BE2C (cell line): ENCODE measurements around the gene LMX1A.

Source experiments
- DNase-seq: peaks from one replicate; pipeline ENCODE4 v3.0.0-alpha.2; 2020
- H3K27me3 ChIP-seq: fragments of 250-450 bp; sonication (Bioruptor Pico); 2 replicates; pipeline ENCODE4 v1.5.1; 2020; ENCODE audit warnings: mild to moderate bottlenecking
- H3K36me3 ChIP-seq: fragments of 250-450 bp; sonication (Bioruptor Pico); 2 replicates; pipeline ENCODE4 v1.5.1; 2020; ENCODE audit warnings: mild to moderate bottlenecking
- H3K4me1 ChIP-seq: fragments of 250-450 bp; sonication (Bioruptor Pico); 2 replicates; pipeline ENCODE4 v1.5.1; 2020
- H3K4me3 ChIP-seq: 2 replicates; pipeline ENCODE4 v1.5.1; 2011; ENCODE audit warnings: low read depth, low read length
- H3K9me3 ChIP-seq: fragments of 250-450 bp; sonication (Bioruptor Pico); 2 replicates; pipeline ENCODE4 v1.5.1; 2020
- TF ChIP-seq, protein P1 (sequence below): IDR thresholded peaks from 2 replicates; pipeline ENCODE4 v1.5.1; 2012; ENCODE audit warnings: mild to moderate bottlenecking, low read depth, low read length

LMX1A gene

DNA sequence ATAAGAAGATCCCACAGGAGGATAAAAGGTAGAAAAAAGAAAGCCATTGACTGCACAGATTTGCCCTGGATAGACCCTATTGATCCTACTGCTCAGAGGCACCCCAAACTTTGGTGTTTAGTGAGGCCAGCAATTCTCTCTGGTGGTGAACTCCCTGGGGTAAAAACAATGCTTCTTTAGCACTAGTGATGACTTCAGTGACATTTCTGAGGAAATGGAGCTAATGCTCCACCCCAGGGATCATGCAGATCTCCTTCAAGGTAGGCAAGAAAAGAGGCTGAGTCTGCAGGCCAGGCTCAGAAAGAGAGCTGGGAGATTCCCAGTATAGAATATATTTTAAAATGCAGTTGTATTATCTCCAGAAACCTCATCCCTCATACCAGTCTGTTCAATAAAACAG is 140.3 kb downstream of the LMX1A start:
- no peaks in the 10 kb centered on the region for H3K4me1 ChIP-seq
- H3K36me3 ChIP-seq = no peaks in the 10 kb centered on the region
- TF ChIP-seq, protein P1, sequence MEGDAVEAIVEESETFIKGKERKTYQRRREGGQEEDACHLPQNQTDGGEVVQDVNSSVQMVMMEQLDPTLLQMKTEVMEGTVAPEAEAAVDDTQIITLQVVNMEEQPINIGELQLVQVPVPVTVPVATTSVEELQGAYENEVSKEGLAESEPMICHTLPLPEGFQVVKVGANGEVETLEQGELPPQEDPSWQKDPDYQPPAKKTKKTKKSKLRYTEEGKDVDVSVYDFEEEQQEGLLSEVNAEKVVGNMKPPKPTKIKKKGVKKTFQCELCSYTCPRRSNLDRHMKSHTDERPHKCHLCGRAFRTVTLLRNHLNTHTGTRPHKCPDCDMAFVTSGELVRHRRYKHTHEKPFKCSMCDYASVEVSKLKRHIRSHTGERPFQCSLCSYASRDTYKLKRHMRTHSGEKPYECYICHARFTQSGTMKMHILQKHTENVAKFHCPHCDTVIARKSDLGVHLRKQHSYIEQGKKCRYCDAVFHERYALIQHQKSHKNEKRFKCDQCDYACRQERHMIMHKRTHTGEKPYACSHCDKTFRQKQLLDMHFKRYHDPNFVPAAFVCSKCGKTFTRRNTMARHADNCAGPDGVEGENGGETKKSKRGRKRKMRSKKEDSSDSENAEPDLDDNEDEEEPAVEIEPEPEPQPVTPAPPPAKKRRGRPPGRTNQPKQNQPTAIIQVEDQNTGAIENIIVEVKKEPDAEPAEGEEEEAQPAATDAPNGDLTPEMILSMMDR = no peak
- no peak for DNase-seq
- H3K27me3 ChIP-seq = no peaks in the 10 kb centered on the region
- H3K4me3 ChIP-seq = no peak overlapping the region
- no peaks in the 10 kb centered on the region for H3K9me3 ChIP-seq

DNA sequence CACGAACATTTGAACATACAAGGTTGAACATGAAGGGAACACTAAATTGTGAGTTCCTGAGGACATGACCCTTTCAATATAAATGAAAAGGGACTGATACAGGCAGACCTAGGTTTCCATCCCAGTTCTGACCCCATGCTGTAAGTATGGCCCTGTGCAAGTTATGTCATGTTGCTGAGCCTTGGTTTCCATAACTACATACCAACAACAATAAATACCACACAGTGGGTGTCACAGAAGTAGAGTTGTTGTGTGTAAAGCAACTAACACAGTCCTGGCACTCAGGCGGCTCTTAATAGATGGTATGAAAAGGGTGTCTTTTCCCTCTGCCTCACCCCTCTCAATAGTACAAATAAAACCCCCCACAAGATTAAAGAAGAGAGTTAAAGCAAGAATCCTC is 140.8 kb downstream of the LMX1A start:
- Histone ChIP-seq H3K27me3 (no peaks in the 10 kb centered on the region), H3K4me3 (no peak overlapping the region), H3K4me1 (no peaks in the 10 kb centered on the region), H3K36me3 (no peaks in the 10 kb centered on the region), H3K9me3 (no peaks in the 10 kb centered on the region)
- TF ChIP-seq, protein P1 = no peak
- DNase-seq = no peak

- H3K27me3 ChIP-seq = no peaks in the 10 kb centered on the region
- no peaks in the 10 kb centered on the region for H3K36me3 ChIP-seq
- no peaks in the 10 kb centered on the region for H3K4me1 ChIP-seq
- no peak overlapping the region for H3K4me3 ChIP-seq
- no peak for DNase-seq
- TF ChIP-seq, protein P1 = no peak
- H3K9me3 ChIP-seq = no peaks in the 10 kb centered on the region
These were observed 144.3 kb downstream of the LMX1A start for GRCh38 chr1:165212229-165212628.

DNA sequence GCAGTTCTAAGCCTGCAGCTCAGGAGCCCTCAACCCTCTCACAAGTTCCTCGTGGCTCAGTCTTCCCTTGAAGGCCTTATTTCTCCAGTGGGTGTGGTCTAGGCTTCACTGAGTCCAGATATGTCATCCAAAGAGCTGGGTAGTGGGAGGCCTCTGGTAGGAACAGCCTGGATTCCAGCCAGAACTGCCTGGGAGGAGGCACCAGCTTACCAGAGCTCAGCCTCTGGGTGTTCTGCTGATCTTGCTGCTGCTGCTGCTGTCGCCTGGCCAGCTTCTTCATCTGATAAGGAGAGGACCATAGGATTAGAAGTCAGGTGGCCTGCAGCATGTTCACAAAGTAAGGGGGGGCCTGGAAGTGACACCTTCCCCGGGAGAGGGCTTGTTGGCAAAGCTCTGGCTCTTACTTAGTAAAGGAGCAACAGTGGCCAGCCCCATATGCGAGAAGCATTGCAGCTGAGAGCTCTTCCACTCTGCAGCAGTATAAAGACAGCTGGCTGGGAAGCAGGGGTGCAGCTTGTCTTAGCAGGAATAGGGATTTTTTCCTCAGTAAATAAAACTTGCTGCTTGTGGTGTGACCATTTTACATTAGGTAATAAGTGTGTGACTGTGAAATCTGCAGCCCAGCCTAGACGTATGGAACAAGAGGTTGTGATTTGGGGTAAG is 148.5 kb downstream of the LMX1A start:
- Histone ChIP-seq H3K27me3 (no peaks in the 10 kb centered on the region), H3K9me3 (no peaks in the 10 kb centered on the region), H3K36me3 (no peaks in the 10 kb centered on the region), H3K4me3 (no peak overlapping the region), H3K4me1 (no peaks in the 10 kb centered on the region)
- TF ChIP-seq, protein P1 = no peak
- DNase-seq = peak; percentile 20

DNA sequence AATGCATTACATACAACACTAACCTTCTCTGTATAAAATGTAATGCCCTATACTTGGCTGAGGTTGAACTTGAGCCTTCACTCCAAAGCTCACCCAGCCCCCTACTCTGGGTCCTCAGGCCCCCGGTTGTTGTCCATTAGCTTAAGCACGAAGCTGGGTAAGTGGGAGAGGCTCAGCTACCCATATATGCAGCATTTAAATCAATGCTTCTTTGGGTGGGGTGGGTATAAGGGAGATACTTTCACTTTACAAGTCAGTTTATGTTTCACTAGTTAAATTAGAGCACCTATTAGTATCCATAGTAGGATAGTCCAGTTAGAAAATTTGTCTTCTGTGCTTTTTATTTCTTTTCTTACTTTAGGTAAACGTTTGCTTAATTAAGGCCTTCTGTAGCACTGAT is 151.4 kb downstream of the LMX1A start:
- TF ChIP-seq, protein P1 = no peak
- DNase-seq = no peak
- Histone ChIP-seq H3K4me1 (no peaks in the 10 kb centered on the region), H3K9me3 (no peaks in the 10 kb centered on the region), H3K4me3 (no peak overlapping the region), H3K27me3 (no peaks in the 10 kb centered on the region), H3K36me3 (no peaks in the 10 kb centered on the region)

DNA sequence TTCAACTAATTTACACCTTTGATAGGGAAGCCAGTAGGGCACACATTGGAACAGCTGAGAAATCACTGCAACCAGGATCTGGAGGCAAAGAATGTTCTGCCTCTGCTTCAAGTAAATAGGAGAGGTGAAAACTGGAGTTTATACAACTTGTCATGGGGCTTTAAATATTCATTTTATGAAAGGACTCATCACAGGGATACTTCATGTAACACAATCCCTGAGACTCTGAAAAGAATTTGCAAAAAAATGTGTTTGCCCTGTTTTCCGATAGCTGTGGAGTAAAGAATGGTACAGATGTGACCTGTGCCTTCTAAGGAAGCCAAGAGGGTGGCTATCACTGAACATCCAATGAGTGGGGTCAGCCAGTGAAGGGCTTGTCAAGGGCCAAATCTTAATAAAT is 152.0 kb downstream of the LMX1A start:
- H3K36me3 ChIP-seq = no peaks in the 10 kb centered on the region
- DNase-seq = no peak
- H3K4me3 ChIP-seq = no peak overlapping the region
- TF ChIP-seq, protein P1 = no peak
- no peaks in the 10 kb centered on the region for H3K27me3 ChIP-seq
- no peaks in the 10 kb centered on the region for H3K9me3 ChIP-seq
- no peaks in the 10 kb centered on the region for H3K4me1 ChIP-seq
